NCI-H128 (cell line): ENCODE measurements around the gene JUND.

Source experiments
- DNase-seq: peaks from one replicate; lab custom pipeline; 2025; ENCODE audit not compliant: unreplicated experiment; lab: John Stamatoyannopoulos, UW

JUND gene

GRCh38 chr19:18308948-18309325 lies 27.5 kb upstream of the JUND start:
- DNase-seq, result no peak

- DNase-seq, result no peak
These were observed 26.9 kb upstream of the JUND start for GRCh38 chr19:18308051-18308947.

GRCh38 chr19:18307271-18307681 lies 25.9 kb upstream of the JUND start:
- DNase-seq, result no peak

- no peak for DNase-seq
These were observed 25.5 kb upstream of the JUND start for GRCh38 chr19:18306888-18307260.

- no peak for DNase-seq
These were observed 24.9 kb upstream of the JUND start for GRCh38 chr19:18306209-18306887.

GRCh38 chr19:18304458-18305310 lies 23.3 kb upstream of the JUND start:
- DNase-seq, result no peak

GRCh38 chr19:18304208-18304457 lies 22.7 kb upstream of the JUND start:
- no peak for DNase-seq

GRCh38 chr19:18301718-18302111 lies 20.3 kb upstream of the JUND start:
- no peak for DNase-seq

GRCh38 chr19:18300930-18301717 lies 19.7 kb upstream of the JUND start:
- DNase-seq, result no peak

- DNase-seq, result no peak
These were observed 18.2 kb upstream of the JUND start for GRCh38 chr19:18299654-18300053.

GRCh38 chr19:18298601-18299000 lies 17.2 kb upstream of the JUND start:
- DNase-seq, result no peak

GRCh38 chr19:18297308-18297707 lies 15.9 kb upstream of the JUND start:
- DNase-seq, result no peak

GRCh38 chr19:18295034-18295451 lies 13.6 kb upstream of the JUND start:
- DNase-seq, result no peak

- DNase-seq, result no peak
These were observed 13.0 kb upstream of the JUND start for GRCh38 chr19:18294467-18294864.

GRCh38 chr19:18293642-18294466 lies 12.4 kb upstream of the JUND start:
- no peak for DNase-seq

- no peak for DNase-seq
These were observed 11.6 kb upstream of the JUND start for GRCh38 chr19:18292810-18293641.

GRCh38 chr19:18292462-18292809 lies 11.0 kb upstream of the JUND start:
- DNase-seq, result no peak

GRCh38 chr19:18291590-18292461 lies 10.4 kb upstream of the JUND start:
- DNase-seq, result no peak
